Measurements from ENCODE around the gene MACROD2.

Gene MACROD2

GRCh38 chr20:15706719-15707118 lies 1711.4 kb downstream of the MACROD2 start:
- DNase-seq (ENCODE audit: insufficient read length, low spot score), result no peak
- TF ChIP-seq POLR2AphosphoS5 (IDR thresholded peaks at IDR 0.05; ENCODE audit: low read depth, low read length) (no peak), POLR2A (IDR thresholded peaks at IDR 0.05; ENCODE audit: low read depth, low read length) (no peak), POU2F2 (IDR thresholded peaks at IDR 0.05; ENCODE audit: low read depth, low read length) (no peak), PAX5 (IDR thresholded peaks at IDR 0.05; ENCODE audit: insufficient read depth, low read length, severe bottlenecking) (no peak), TAF1 (IDR thresholded peaks at IDR 0.05; ENCODE audit: low read depth, low read length) (no peak), SPI1 (IDR thresholded peaks at IDR 0.05; ENCODE audit: low read depth, low read length) (no peak)
- no peak for FAIRE-seq

- TF ChIP-seq TAF1 (IDR thresholded peaks at IDR 0.05; ENCODE audit: low read depth, low read length), result no peak
- no peak for TF ChIP-seq POLR2AphosphoS5 (IDR thresholded peaks at IDR 0.05; ENCODE audit: low read depth, low read length)
- no peak for TF ChIP-seq POU2F2 (IDR thresholded peaks at IDR 0.05; ENCODE audit: low read depth, low read length)
- no peak for TF ChIP-seq SPI1 (IDR thresholded peaks at IDR 0.05; ENCODE audit: low read depth, low read length)
- no peak for TF ChIP-seq POLR2A (IDR thresholded peaks at IDR 0.05; ENCODE audit: low read depth, low read length)
- no peak for TF ChIP-seq PAX5 (IDR thresholded peaks at IDR 0.05; ENCODE audit: insufficient read depth, low read length, severe bottlenecking)
- FAIRE-seq (no peak), DNase-seq (ENCODE audit: insufficient read length, low spot score) (peak; percentile 12)
Measured at GRCh38 chr20:15708984-15709598, 1713.8 kb downstream of the MACROD2 start.

DNA sequence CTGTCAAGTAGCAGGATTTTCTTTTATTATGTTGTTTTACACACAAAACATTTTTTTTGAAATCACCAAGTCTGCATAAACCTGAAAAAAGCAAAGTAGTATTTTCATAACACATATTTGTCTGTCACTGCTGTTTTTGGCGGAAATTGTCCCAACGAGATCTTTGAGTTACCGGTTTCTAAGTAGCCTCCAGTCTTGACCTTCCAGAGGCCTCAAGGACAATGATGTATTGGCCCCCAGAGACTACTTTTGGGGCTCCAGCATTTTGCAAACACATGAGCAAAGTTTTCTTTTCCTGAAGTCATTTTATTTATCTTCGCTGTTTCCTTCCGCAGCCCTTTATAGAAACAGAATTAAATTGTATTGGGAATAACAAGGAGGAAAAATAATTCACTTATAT lies 1715.3 kb downstream of the MACROD2 start:
- no peak for TF ChIP-seq POLR2A (IDR thresholded peaks at IDR 0.05; ENCODE audit: low read depth, low read length)
- TF ChIP-seq SPI1 (IDR thresholded peaks at IDR 0.05; ENCODE audit: low read depth, low read length), result no peak
- TF ChIP-seq PAX5 (IDR thresholded peaks at IDR 0.05; ENCODE audit: insufficient read depth, low read length, severe bottlenecking), result no peak
- no peak for TF ChIP-seq POLR2AphosphoS5 (IDR thresholded peaks at IDR 0.05; ENCODE audit: low read depth, low read length)
- TF ChIP-seq TAF1 (IDR thresholded peaks at IDR 0.05; ENCODE audit: low read depth, low read length), result no peak
- TF ChIP-seq POU2F2 (IDR thresholded peaks at IDR 0.05; ENCODE audit: low read depth, low read length), result no peak
- FAIRE-seq (no peak), DNase-seq (ENCODE audit: insufficient read length, low spot score) (no peak)

GRCh38 chr20:15711177-15711576 lies 1715.9 kb downstream of the MACROD2 start:
- no peak for TF ChIP-seq SPI1 (IDR thresholded peaks at IDR 0.05; ENCODE audit: low read depth, low read length)
- no peak for TF ChIP-seq POU2F2 (IDR thresholded peaks at IDR 0.05; ENCODE audit: low read depth, low read length)
- TF ChIP-seq POLR2A (IDR thresholded peaks at IDR 0.05; ENCODE audit: low read depth, low read length), result no peak
- no peak for TF ChIP-seq PAX5 (IDR thresholded peaks at IDR 0.05; ENCODE audit: insufficient read depth, low read length, severe bottlenecking)
- TF ChIP-seq POLR2AphosphoS5 (IDR thresholded peaks at IDR 0.05; ENCODE audit: low read depth, low read length), result no peak
- TF ChIP-seq TAF1 (IDR thresholded peaks at IDR 0.05; ENCODE audit: low read depth, low read length), result no peak
- FAIRE-seq (no peak), DNase-seq (ENCODE audit: insufficient read length, low spot score) (no peak)

GRCh38 chr20:15716256-15716655 lies 1720.9 kb downstream of the MACROD2 start:
- TF ChIP-seq POLR2A (IDR thresholded peaks at IDR 0.05; ENCODE audit: low read depth, low read length) (no peak), POU2F2 (IDR thresholded peaks at IDR 0.05; ENCODE audit: low read depth, low read length) (no peak), POLR2AphosphoS5 (IDR thresholded peaks at IDR 0.05; ENCODE audit: low read depth, low read length) (no peak), PAX5 (IDR thresholded peaks at IDR 0.05; ENCODE audit: insufficient read depth, low read length, severe bottlenecking) (no peak), SPI1 (IDR thresholded peaks at IDR 0.05; ENCODE audit: low read depth, low read length) (no peak), TAF1 (IDR thresholded peaks at IDR 0.05; ENCODE audit: low read depth, low read length) (no peak)
- FAIRE-seq, result no peak
- no peak for DNase-seq (ENCODE audit: insufficient read length, low spot score)

DNA sequence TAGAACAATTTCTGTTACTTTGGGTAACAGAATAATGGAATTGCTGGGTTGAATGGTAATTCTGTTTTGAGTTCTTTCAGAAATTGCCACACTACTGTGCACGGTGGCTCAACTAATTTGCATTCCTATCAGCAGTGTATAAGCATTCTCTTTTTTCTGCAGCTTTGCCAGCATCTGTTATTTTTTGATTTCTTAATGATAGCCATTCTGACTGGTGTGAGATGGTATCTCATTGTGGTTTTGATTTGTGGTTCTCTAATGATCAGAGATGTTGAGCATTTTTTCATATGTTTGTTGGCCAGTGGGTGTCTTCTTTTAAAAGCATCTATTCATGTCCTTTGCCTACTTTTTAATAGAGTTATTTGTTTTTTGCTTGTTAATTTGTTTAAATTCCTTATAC lies 1731.1 kb downstream of the MACROD2 start:
- FAIRE-seq (no peak), DNase-seq (ENCODE audit: insufficient read length, low spot score) (no peak)
- TF ChIP-seq POLR2AphosphoS5 (IDR thresholded peaks at IDR 0.05; ENCODE audit: low read depth, low read length), result no peak
- no peak for TF ChIP-seq PAX5 (IDR thresholded peaks at IDR 0.05; ENCODE audit: insufficient read depth, low read length, severe bottlenecking)
- no peak for TF ChIP-seq SPI1 (IDR thresholded peaks at IDR 0.05; ENCODE audit: low read depth, low read length)
- TF ChIP-seq POLR2A (IDR thresholded peaks at IDR 0.05; ENCODE audit: low read depth, low read length), result no peak
- no peak for TF ChIP-seq TAF1 (IDR thresholded peaks at IDR 0.05; ENCODE audit: low read depth, low read length)
- no peak for TF ChIP-seq POU2F2 (IDR thresholded peaks at IDR 0.05; ENCODE audit: low read depth, low read length)

GRCh38 chr20:15734052-15734451 lies 1738.7 kb downstream of the MACROD2 start:
- TF ChIP-seq POLR2AphosphoS5 (IDR thresholded peaks at IDR 0.05; ENCODE audit: low read depth, low read length) (no peak), POU2F2 (IDR thresholded peaks at IDR 0.05; ENCODE audit: low read depth, low read length) (no peak), PAX5 (IDR thresholded peaks at IDR 0.05; ENCODE audit: insufficient read depth, low read length, severe bottlenecking) (no peak), TAF1 (IDR thresholded peaks at IDR 0.05; ENCODE audit: low read depth, low read length) (no peak), SPI1 (IDR thresholded peaks at IDR 0.05; ENCODE audit: low read depth, low read length) (no peak), POLR2A (IDR thresholded peaks at IDR 0.05; ENCODE audit: low read depth, low read length) (no peak)
- no peak for DNase-seq (ENCODE audit: insufficient read length, low spot score)
- no peak for FAIRE-seq

GRCh38 chr20:15739035-15739434 lies 1743.7 kb downstream of the MACROD2 start:
- FAIRE-seq (no peak), DNase-seq (ENCODE audit: insufficient read length, low spot score) (no peak)
- TF ChIP-seq POLR2AphosphoS5 (IDR thresholded peaks at IDR 0.05; ENCODE audit: low read depth, low read length), result no peak
- no peak for TF ChIP-seq PAX5 (IDR thresholded peaks at IDR 0.05; ENCODE audit: insufficient read depth, low read length, severe bottlenecking)
- no peak for TF ChIP-seq POU2F2 (IDR thresholded peaks at IDR 0.05; ENCODE audit: low read depth, low read length)
- no peak for TF ChIP-seq POLR2A (IDR thresholded peaks at IDR 0.05; ENCODE audit: low read depth, low read length)
- no peak for TF ChIP-seq SPI1 (IDR thresholded peaks at IDR 0.05; ENCODE audit: low read depth, low read length)
- TF ChIP-seq TAF1 (IDR thresholded peaks at IDR 0.05; ENCODE audit: low read depth, low read length), result no peak

DNA sequence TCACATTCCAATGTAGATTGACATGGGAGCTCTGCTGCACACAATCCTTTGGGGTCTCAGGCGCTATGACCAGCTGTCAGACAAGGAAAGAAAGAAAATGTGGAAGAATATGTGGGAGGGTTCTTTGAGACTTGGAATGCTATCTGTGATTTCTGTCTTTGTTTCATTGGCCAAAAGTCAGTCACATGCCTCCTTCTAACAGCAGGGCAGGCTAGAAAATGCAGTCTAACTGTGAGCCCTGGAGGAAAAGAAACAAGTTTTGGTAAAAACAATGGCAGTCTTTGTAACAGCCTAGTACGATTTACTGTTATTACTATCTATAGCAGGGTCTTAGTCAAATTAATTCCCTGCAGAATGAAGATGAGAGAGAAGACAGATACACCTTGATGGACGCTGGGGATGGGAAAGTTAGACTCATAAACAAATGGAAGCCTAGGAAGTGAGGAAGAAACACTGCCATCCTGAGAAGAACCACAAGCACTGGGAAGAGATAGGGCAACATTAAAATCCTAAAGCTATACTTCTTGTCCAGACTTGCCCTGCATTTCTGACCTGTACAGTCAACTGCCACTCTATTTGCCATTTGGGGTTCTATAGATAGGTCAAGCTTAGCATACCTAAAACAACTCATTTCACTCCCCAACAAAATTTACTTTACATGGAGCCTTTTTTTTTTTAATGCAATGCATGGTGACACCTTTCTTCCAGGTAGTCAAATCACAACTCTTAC lies 1744.9 kb downstream of the MACROD2 start:
- no peak for TF ChIP-seq POLR2A (IDR thresholded peaks at IDR 0.05; ENCODE audit: low read depth, low read length)
- no peak for TF ChIP-seq POLR2AphosphoS5 (IDR thresholded peaks at IDR 0.05; ENCODE audit: low read depth, low read length)
- no peak for TF ChIP-seq TAF1 (IDR thresholded peaks at IDR 0.05; ENCODE audit: low read depth, low read length)
- no peak for TF ChIP-seq POU2F2 (IDR thresholded peaks at IDR 0.05; ENCODE audit: low read depth, low read length)
- TF ChIP-seq PAX5 (IDR thresholded peaks at IDR 0.05; ENCODE audit: insufficient read depth, low read length, severe bottlenecking), result no peak
- DNase-seq (ENCODE audit: insufficient read length, low spot score) (no peak), FAIRE-seq (no peak)
